GM21381 (cell line): ENCODE results near the gene FASTKD1.

Experiments used
- ATAC-seq: cut with Tn5 transposase; IDR thresholded peaks from one replicate; pipeline ENCODE4 v1.9.1; 2021; ENCODE audit warnings: mild to moderate bottlenecking, moderate library complexity; ENCODE audit not compliant: unreplicated experiment

FASTKD1 gene

GRCh38 chr2:169509955-169510354, 63.7 kb downstream of the FASTKD1 start:
- ATAC-seq: no peak

GRCh38 chr2:169509298-169509885, 64.3 kb downstream of the FASTKD1 start, which contains the start of gene KLHL41:
KLHL41 (plus strand) TSS chr2:169509702; CDS start chr2:169509779, 77 bp downstream.
- ATAC-seq: no peak

- no peak for ATAC-seq
Observed at GRCh38 chr2:169507698-169508097, 66.0 kb downstream of the FASTKD1 start.

- ATAC-seq: no peak
Observed at GRCh38 chr2:169504651-169505050, 69.0 kb downstream of the FASTKD1 start.

GRCh38 chr2:169495310-169495928, 78.2 kb downstream of the FASTKD1 start:
- ATAC-seq: no peak

GRCh38 chr2:169493360-169493759, 80.3 kb downstream of the FASTKD1 start:
- ATAC-seq: no peak

GRCh38 chr2:169491378-169491777, 82.3 kb downstream of the FASTKD1 start:
- ATAC-seq: no peak

- no peak for ATAC-seq
Observed at GRCh38 chr2:169490834-169491233, 82.8 kb downstream of the FASTKD1 start.

- ATAC-seq: no peak
Observed at GRCh38 chr2:169486487-169486886, 87.2 kb downstream of the FASTKD1 start.

GRCh38 chr2:169485650-169486138, 88.0 kb downstream of the FASTKD1 start:
- no peak for ATAC-seq

- ATAC-seq: no peak
Observed at GRCh38 chr2:169480079-169480465, 93.6 kb downstream of the FASTKD1 start.
